HUES48 (cell line): ENCODE measurements around the gene UPK3B.
"Not testable (repeated sequence)": the region's sequence is repeated elsewhere in the genome, so short reads cannot be mapped to it uniquely, and the experiment has no call there.

Source experiments
- H3K27ac ChIP-seq: one replicate; pipeline ENCODE4 v1.7.0; 2013; ENCODE audit warnings: low read depth, low read length, inconsistent platforms
- H3K27me3 ChIP-seq: 2 replicates; pipeline ENCODE4 v1.6.1; 2013; ENCODE audit warnings: mild to moderate bottlenecking, low read length; ENCODE audit not compliant: control insufficient read depth, insufficient read depth
- H3K36me3 ChIP-seq: 2 replicates; pipeline ENCODE4 v1.6.1; 2013; ENCODE audit warnings: low read length; ENCODE audit not compliant: control insufficient read depth, insufficient read depth
- H3K4me1 ChIP-seq: 2 replicates; pipeline ENCODE4 v1.6.1; 2013; ENCODE audit warnings: mild to moderate bottlenecking, low read length; ENCODE audit not compliant: control insufficient read depth, insufficient read depth
- H3K4me3 ChIP-seq: 2 replicates; pipeline ENCODE4 v1.5.1; 2013; ENCODE audit warnings: mild to moderate bottlenecking, low read depth, low read length
- H3K9ac ChIP-seq: 2 replicates; pipeline ENCODE4 v1.6.1; 2013; ENCODE audit warnings: mild to moderate bottlenecking, low read depth, low read length, moderate library complexity
- H3K9me3 ChIP-seq: 2 replicates; pipeline ENCODE4 v1.6.1; 2013; ENCODE audit warnings: low read length; ENCODE audit not compliant: control insufficient read depth, insufficient read depth

Gene UPK3B

DNA sequence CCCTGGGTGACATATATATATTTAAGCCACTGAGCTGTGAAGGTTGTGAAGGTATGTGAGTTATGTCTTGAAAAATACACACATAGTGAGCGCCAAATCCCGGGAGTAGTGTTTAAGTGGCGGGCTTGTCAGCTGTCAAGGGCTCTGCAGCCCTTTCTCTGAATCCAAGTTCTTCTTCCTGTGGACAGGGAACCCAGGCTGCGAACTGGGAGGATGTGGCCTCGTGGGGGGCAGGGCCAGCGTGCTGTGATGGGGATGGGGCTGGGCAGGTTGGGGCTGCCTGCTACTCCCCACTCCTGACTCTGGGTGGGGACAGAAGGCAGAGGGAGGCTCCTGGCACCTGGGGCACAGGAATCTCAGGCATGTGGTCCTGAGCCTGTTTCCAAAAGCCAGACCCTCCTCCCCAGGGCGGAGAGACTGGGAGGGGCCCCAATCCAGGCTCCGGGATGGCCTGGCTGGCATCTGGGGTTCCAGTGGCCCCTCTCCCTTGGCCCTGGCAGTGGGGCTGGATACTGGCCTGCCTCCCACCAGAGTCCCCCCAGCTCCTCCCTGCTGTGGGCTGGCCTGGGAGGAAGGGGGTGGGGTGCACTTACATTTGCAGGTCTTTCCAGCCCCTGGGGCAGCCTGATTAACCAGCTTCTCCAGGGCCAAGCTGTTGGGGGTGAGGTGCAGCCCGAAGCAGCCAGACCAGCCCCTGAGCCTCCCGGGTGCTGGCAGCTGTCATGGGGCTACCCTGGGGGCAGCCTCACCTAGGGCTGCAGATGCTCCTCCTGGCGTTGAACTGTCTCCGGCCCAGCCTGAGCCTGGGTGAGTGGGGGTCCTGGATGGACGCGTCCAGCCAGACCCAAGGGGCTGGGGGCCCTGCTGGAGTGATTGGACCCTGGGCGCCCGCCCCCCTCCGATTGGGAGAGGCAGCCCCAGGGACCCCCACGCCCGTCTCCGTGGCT is at the start of gene UPK3B:
UPK3B (plus strand) TSS at position 622 of the 947 bp plus-strand sequence; CDS start at position 723, 101 bp downstream.
- Histone ChIP-seq H3K4me3 (no peak within 1 kb of the TSS), H3K9ac (no peak within 1 kb of the TSS), H3K27me3 (no peaks in the 10 kb centered on the region), H3K27ac (peak within 1 kb of the TSS; percentile 47), H3K4me1 (peaks cover 10% of the 10 kb centered on the region), H3K36me3 (peaks cover 9% of the 10 kb centered on the region), H3K9me3 (no peaks in the 10 kb centered on the region)

GRCh38 chr7:76460767-76461166 is 49.6 kb upstream of the UPK3B start:
- not testable (repeated sequence) for H3K9me3 ChIP-seq, H3K36me3 ChIP-seq, H3K27me3 ChIP-seq, H3K4me1 ChIP-seq, H3K4me3 ChIP-seq, H3K9ac ChIP-seq, H3K27ac ChIP-seq

DNA sequence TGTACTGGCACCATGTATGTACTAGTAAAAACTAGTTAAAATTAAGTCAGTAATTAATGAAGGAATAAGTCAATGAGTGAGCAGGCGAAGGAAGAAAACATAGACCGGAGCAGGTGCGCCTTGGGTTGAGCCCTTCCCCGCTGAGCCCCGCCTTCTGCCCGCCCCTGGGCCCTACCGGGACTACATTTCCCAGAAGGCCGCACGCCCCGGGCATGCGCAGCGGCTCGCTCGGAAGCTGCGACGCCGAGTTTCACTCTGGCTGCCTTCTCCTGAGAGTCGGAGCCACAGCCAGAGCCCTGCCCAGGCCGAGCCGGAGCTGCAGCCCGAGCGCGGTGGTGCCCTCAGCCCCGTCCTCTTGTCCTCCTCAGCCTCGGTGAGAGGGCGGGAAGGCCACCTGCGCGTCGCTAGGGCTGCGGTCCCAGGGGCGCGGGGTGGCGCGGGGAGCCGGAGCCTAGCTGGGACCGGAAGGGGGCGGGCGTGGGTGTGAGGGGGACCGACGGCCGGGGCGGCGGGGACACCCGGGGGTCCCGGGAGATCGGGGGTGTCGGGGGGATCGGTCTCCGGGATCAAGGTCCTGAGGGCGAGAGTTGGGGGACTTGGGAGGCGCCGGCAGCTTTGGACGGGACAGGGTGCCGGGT is 48.8 kb upstream of the UPK3B start, which contains the start of gene DTX2:
DTX2 (plus strand) TSS at position 246 of the 638 bp plus-strand sequence. CDS start 18,801 bp downstream, outside the sequence.
- H3K27ac ChIP-seq, H3K27me3 ChIP-seq, H3K9ac ChIP-seq, H3K4me1 ChIP-seq, H3K36me3 ChIP-seq, H3K9me3 ChIP-seq: not testable (repeated sequence)
- peak within 1 kb of the TSS; percentile 52; the same call in 1 of the 2 replicates for H3K4me3 ChIP-seq

- not testable (repeated sequence) for H3K9ac ChIP-seq, H3K4me3 ChIP-seq, H3K9me3 ChIP-seq, H3K27ac ChIP-seq, H3K36me3 ChIP-seq, H3K4me1 ChIP-seq, H3K27me3 ChIP-seq
Measured at GRCh38 chr7:76462271-76462882, 48.0 kb upstream of the UPK3B start.

DNA sequence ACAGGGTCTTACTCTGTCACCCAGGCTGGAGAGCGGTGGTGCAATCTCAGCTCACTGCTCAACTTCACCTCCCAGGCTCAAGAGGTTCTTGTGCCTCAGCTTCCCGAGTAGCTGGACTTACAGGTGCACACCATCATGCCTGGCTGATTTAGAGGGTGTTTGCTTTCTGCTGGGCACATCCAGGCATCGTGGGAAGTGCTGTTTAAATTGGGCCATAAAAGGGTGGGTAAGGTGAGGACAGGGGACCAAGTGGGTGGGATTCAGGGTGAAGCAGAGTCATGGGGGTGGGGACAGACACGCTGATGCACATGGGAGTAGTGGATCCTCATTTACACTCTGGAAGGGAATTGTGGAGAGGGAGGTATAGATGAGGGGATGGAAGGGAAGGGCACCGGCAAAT is 45.4 kb upstream of the UPK3B start:
- H3K27ac ChIP-seq, H3K9ac ChIP-seq, H3K27me3 ChIP-seq, H3K9me3 ChIP-seq, H3K36me3 ChIP-seq, H3K4me3 ChIP-seq, H3K4me1 ChIP-seq: not testable (repeated sequence)

GRCh38 chr7:76465950-76466349 is 44.4 kb upstream of the UPK3B start:
- H3K27me3 ChIP-seq, H3K4me3 ChIP-seq, H3K9ac ChIP-seq, H3K36me3 ChIP-seq, H3K4me1 ChIP-seq, H3K9me3 ChIP-seq, H3K27ac ChIP-seq: not testable (repeated sequence)

DNA sequence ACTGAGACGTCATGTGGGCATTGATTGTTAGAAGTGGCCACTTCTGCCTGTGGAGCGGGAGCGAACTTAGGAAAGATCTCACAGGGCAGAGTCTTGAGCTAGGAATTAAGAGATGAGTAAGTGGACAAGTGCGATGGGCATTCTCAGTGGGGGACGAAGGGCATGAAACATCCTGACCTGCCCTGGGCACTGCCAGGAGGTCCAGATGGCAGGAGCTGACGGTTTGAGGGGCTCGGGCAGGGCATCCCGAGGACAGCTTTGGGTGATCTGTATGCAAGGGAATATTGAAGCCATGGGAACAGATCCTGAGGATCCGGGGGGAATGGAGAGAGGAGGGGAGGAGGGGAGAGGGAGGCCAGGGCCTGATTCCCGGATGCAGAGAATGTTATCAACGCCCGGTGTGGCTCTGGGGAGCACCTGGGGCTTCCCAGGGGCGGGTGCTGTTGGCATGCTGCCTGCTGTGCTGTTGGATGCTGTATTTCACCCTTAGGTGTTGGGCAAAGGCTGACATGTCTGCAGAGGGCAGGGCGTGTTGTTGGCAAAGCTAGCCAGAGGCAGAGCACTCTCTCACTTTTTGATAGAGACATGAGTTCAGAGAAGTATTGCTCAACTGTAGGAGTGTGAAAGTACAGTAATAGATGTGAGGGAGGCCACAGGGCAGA is 42.5 kb upstream of the UPK3B start:
- H3K36me3 ChIP-seq, H3K9me3 ChIP-seq, H3K27ac ChIP-seq, H3K4me3 ChIP-seq, H3K4me1 ChIP-seq, H3K9ac ChIP-seq, H3K27me3 ChIP-seq: not testable (repeated sequence)

DNA sequence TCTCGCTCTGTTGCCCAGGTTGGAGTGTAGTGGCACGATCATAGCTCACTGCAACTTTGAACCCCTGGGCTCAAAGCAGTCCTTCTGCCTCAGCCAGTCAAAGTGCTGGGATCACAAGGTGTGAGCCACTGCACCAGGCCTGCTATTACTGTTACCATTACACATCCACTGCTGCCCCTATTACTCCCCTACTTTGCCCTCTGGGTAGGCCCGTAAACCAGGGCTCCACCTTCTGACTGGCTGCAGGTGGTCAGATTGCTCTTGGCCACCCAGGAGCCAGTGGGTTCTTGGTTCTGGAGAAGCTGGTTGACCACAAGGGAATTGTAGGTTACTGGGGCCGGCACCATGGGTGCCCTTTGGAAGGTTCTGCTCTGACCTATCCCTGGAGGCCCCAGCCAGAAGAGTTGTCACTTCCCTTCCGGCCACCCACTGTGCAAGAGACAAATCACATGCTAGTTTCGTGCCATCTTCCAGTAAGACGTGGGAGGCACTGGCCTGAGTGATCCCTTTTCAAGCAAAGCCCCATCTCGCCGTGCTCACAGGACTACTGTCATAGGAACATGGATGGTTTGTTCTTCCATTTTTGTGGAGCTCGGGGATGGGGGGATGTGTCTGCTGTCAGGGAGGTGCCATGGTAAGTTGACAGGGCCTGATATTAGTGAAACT is 38.7 kb upstream of the UPK3B start:
- not testable (repeated sequence) for H3K4me3 ChIP-seq, H3K4me1 ChIP-seq, H3K9me3 ChIP-seq, H3K27ac ChIP-seq, H3K27me3 ChIP-seq, H3K36me3 ChIP-seq, H3K9ac ChIP-seq

- H3K36me3 ChIP-seq, H3K4me1 ChIP-seq, H3K9ac ChIP-seq, H3K4me3 ChIP-seq, H3K27ac ChIP-seq, H3K9me3 ChIP-seq, H3K27me3 ChIP-seq: not testable (repeated sequence)
Measured at GRCh38 chr7:76473097-76473496, 37.3 kb upstream of the UPK3B start.

GRCh38 chr7:76476280-76476679 is 34.1 kb upstream of the UPK3B start:
- H3K9ac ChIP-seq, H3K4me3 ChIP-seq, H3K4me1 ChIP-seq, H3K9me3 ChIP-seq, H3K27me3 ChIP-seq, H3K36me3 ChIP-seq, H3K27ac ChIP-seq: not testable (repeated sequence)
